ENCODE measurements around the gene ASB15. TPM values are rescaled to one million over a fixed set of nuclear protein-coding genes. Genes with fewer than 3 reads are reported as not detected.

ASB15 gene
- total RNA-seq, 4 donors from 2014 or later = not detected

DNA sequence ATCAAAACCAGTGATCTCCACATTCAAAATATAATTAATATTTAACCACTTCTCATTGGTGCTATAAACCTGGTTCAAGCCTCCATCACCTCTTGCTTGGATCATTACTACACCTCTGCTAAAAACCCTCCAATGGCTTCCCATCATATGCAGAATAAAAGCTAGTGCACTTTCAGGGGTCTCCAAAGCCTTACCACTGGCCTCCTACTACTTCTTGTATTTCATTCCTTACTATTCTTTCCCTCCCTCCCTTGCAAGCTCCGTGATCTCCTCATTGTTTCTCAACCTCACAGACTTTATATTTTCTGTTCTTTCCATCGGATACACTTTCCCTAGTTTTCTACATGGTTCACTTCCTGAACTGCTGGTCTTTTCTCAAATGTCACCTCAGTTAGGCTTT lies 85.5 kb downstream of the ASB15 start:
- no peak overlapping the region for H3K4me3 ChIP-seq
- no peaks in the 10 kb centered on the region for H3K27me3 ChIP-seq
- peaks cover 0 to 87% (median 0%) of the 10 kb centered on the region in 3 donors for H3K36me3 ChIP-seq
- no peaks in the 10 kb centered on the region for H3K9me3 ChIP-seq
- H3K4me1 ChIP-seq = no peaks in the 10 kb centered on the region
- no peak for DNase-seq
- TF ChIP-seq CTCF (IDR thresholded peaks at IDR 0.05) (no peak), POLR2A (IDR thresholded peaks at IDR 0.05) (no peak)
- intact Hi-C loops (cut with DNase I) = no loop called here
- WGBS, 2 donors = 95 to 100% methylated on average over 2 of the region's 2 CpGs
- H3K27ac ChIP-seq = no peak overlapping the region

DNA sequence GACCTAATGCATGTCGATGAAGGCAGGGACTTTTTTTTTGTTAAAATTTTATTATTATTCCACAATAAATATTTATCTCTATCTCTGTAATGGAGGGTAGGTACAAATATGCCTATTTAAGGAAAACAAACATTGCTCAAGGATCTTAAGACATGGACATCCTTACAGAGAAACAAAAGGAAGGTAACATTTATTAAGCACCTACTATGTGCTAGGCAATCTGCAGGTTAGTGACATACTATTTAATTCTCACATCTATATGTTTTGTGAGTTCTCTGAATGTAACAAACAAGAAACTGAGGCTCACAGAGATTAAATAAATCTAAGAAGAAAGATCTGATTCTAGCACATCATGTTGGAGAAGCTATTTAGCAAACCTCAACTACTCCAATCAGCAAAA lies 86.1 kb downstream of the ASB15 start:
- Histone ChIP-seq H3K4me1 (no peaks in the 10 kb centered on the region), H3K9me3 (no peaks in the 10 kb centered on the region), H3K4me3 (no peak overlapping the region), H3K27me3 (no peaks in the 10 kb centered on the region), H3K36me3 (peaks cover 4 to 88% (median 5%) of the 10 kb centered on the region in 3 donors), H3K27ac (no peak overlapping the region)
- 85 to 93% methylated on average over 1 of the region's 1 CpG for WGBS, 2 donors
- no peak for TF ChIP-seq CTCF (IDR thresholded peaks at IDR 0.05)
- no peak for TF ChIP-seq POLR2A (IDR thresholded peaks at IDR 0.05)
- intact Hi-C loops (cut with DNase I) = no loop called here
- DNase-seq = no peak

Other genes with a start within 250 kb of the ASB15 start
- gene IQUB, start 67.2 kb upstream of the ASB15 start, total RNA-seq = under 1 TPM in 1 of 4 donors, not detected in 3; 0.27 TPM
- gene NDUFA5, start 44.0 kb upstream of the ASB15 start, total RNA-seq = 10 to 100 TPM; 17.1 to 55.6 (median 43.8) TPM
- not detected for gene LMOD2, start 54.0 kb downstream of the ASB15 start, total RNA-seq
- 10 to 100 TPM; 26.0 to 34.6 (median 31.3) TPM for gene WASL, start 147.2 kb downstream of the ASB15 start, total RNA-seq
- 1 to 10 TPM in 2 of 4 donors, not detected in 2; 1.3 to 3.0 TPM for gene HYAL4, start 243.3 kb downstream of the ASB15 start, total RNA-seq

Measured in esophagus squamous epithelium (tissue), 5 donors.